ENCODE data around the gene INHBB. TPM values are rescaled to one million over a fixed set of nuclear protein-coding genes. Genes with fewer than 3 reads are reported as not detected.

The INHBB gene
- total RNA-seq, 1 experiment from 2014 or later = 223 TPM

DNA sequence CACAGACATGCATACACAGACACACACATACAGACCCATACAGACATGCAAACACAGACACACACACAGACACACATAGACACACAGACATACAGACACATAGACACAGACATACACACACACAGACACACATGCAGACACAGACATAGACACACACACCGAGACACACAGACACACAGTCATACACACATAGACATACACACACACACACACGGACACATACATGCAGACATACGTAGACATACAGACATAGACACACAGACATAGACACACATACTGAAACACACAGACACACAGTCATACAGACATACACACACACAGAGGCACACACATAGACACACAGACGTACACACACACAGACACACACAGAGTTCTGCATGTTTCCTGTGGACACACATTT, 26.9 kb downstream of the INHBB start:
- H3K36me3 ChIP-seq (ENCODE audit: low read depth, low read length) = no peaks in the 10 kb centered on the region
- no peak overlapping the region for H2AFZ ChIP-seq (ENCODE audit: low read length)
- H3K4me1 ChIP-seq (ENCODE audit: insufficient read depth, low read length) = peaks cover 17% of the 10 kb centered on the region
- no peak overlapping the region for H3K4me2 ChIP-seq (ENCODE audit: low read length)
- no peaks in the 10 kb centered on the region for H3K79me2 ChIP-seq (ENCODE audit: low read length)
- ATAC-seq (no peak), DNase-seq (no peak)
- no peak overlapping the region for H3K27ac ChIP-seq (ENCODE audit: low read length)
- intact Hi-C loops (cut with micrococcal nuclease) = no loop called here
- H3K9me3 ChIP-seq (ENCODE audit: low read length) = no peaks in the 10 kb centered on the region
- H4K20me1 ChIP-seq (ENCODE audit: low read length) = no peaks in the 10 kb centered on the region
- no peaks in the 10 kb centered on the region for H3K27me3 ChIP-seq (ENCODE audit: low read length)
- H3K9me2 ChIP-seq (replicated peaks; ENCODE audit: low read length) = no peaks in the 10 kb centered on the region
- peaks cover 2% of the 10 kb centered on the region for H3F3A ChIP-seq (ENCODE audit: low read length, unreplicated experiment)
- ChIA-PET POLR2A (ENCODE audit: unreplicated experiment) (no interaction called here), CTCF (no interaction called here)
- no TSS peak for BruUV-seq (replicated peaks)
- TF ChIP-seq EZH2 (IDR thresholded peaks at IDR 0.05; ENCODE audit: low read length, unreplicated experiment) = no peak
- TF ChIP-seq, protein P1, sequence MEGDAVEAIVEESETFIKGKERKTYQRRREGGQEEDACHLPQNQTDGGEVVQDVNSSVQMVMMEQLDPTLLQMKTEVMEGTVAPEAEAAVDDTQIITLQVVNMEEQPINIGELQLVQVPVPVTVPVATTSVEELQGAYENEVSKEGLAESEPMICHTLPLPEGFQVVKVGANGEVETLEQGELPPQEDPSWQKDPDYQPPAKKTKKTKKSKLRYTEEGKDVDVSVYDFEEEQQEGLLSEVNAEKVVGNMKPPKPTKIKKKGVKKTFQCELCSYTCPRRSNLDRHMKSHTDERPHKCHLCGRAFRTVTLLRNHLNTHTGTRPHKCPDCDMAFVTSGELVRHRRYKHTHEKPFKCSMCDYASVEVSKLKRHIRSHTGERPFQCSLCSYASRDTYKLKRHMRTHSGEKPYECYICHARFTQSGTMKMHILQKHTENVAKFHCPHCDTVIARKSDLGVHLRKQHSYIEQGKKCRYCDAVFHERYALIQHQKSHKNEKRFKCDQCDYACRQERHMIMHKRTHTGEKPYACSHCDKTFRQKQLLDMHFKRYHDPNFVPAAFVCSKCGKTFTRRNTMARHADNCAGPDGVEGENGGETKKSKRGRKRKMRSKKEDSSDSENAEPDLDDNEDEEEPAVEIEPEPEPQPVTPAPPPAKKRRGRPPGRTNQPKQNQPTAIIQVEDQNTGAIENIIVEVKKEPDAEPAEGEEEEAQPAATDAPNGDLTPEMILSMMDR (conservative IDR thresholded peaks at IDR 0.05; ENCODE audit: low read depth, low read length) = no peak
- no peak for TF ChIP-seq EZH2phosphoT487 (IDR thresholded peaks at IDR 0.05; ENCODE audit: borderline replicate concordance, low read length)
- H3K4me3 ChIP-seq (ENCODE audit: low read length) = no peak overlapping the region
- no peak overlapping the region for H3K9ac ChIP-seq (ENCODE audit: low read length)

DNA sequence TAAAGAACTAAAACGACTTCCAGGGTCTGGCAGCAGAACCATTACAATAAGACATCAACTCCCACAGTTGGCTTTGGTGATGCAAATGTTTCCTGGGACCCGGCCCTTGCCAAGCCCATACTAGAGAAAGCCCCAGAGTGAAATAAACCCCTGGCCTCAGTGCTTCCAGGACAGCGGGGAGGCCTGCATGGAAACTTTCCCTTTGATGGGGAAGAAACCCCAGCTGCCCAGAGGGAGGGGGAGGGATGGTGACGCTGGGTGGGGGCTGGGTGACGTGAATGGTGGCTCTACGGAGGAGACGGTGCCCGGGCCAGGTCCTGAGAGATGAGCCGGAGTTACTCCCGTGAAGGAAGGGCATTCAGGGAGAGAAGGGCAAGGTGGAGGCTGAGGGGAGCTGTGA, 27.5 kb downstream of the INHBB start:
- DNase-seq (no peak), ATAC-seq (no peak)
- H3K9ac ChIP-seq (ENCODE audit: low read length) = no peak overlapping the region
- TF ChIP-seq EZH2 (IDR thresholded peaks at IDR 0.05; ENCODE audit: low read length, unreplicated experiment) = no peak
- TF ChIP-seq, protein P1 (conservative IDR thresholded peaks at IDR 0.05; ENCODE audit: low read depth, low read length) = no peak
- no peak for TF ChIP-seq EZH2phosphoT487 (IDR thresholded peaks at IDR 0.05; ENCODE audit: borderline replicate concordance, low read length)
- no peaks in the 10 kb centered on the region for H3K79me2 ChIP-seq (ENCODE audit: low read length)
- no peak overlapping the region for H3K4me2 ChIP-seq (ENCODE audit: low read length)
- intact Hi-C loops (cut with micrococcal nuclease) = no loop called here
- CTCF ChIA-PET = no interaction called here
- POLR2A ChIA-PET (ENCODE audit: unreplicated experiment) = no interaction called here
- no peaks in the 10 kb centered on the region for H3K27me3 ChIP-seq (ENCODE audit: low read length)
- no peaks in the 10 kb centered on the region for H3F3A ChIP-seq (ENCODE audit: low read length, unreplicated experiment)
- no peak overlapping the region for H3K4me3 ChIP-seq (ENCODE audit: low read length)
- H3K9me3 ChIP-seq (ENCODE audit: low read length) = no peaks in the 10 kb centered on the region
- peaks cover 11% of the 10 kb centered on the region for H3K4me1 ChIP-seq (ENCODE audit: insufficient read depth, low read length)
- no peak overlapping the region for H3K27ac ChIP-seq (ENCODE audit: low read length)
- no peak overlapping the region for H2AFZ ChIP-seq (ENCODE audit: low read length)
- H4K20me1 ChIP-seq (ENCODE audit: low read length) = no peaks in the 10 kb centered on the region
- no TSS peak for BruUV-seq (replicated peaks)
- H3K36me3 ChIP-seq (ENCODE audit: low read depth, low read length) = no peaks in the 10 kb centered on the region
- no peaks in the 10 kb centered on the region for H3K9me2 ChIP-seq (replicated peaks; ENCODE audit: low read length)

DNA sequence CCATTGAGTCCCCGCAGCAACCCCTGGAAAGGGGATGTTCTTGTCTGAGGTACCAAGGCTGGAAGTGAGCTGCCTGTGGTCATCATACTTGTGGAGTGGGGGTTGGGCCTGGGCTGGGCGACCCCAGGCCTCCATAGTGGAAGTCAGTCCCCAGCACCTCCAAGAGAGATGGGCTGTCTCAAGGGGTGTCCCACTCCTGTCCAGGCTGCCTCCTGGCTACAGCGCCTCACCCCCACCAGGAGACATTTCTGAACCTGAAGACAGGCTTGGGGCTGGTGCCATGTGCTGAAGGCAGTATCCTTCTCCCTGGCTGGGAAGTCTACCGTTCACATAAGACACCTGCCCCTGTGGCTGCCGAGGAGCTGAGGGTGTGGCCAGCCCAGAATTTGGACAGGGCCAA, 28.9 kb downstream of the INHBB start:
- no peaks in the 10 kb centered on the region for H3K79me2 ChIP-seq (ENCODE audit: low read length)
- BruUV-seq (replicated peaks) = no TSS peak
- no peaks in the 10 kb centered on the region for H3K9me3 ChIP-seq (ENCODE audit: low read length)

More for the DNA sequence above, 28.9 kb downstream of the INHBB start:
- DNase-seq (no peak), ATAC-seq (no peak)
- CTCF ChIA-PET = no interaction called here
- H3K27me3 ChIP-seq (ENCODE audit: low read length) = no peaks in the 10 kb centered on the region
- no peaks in the 10 kb centered on the region for H3F3A ChIP-seq (ENCODE audit: low read length, unreplicated experiment)
- no peaks in the 10 kb centered on the region for H3K36me3 ChIP-seq (ENCODE audit: low read depth, low read length)
- H3K9ac ChIP-seq (ENCODE audit: low read length) = no peak overlapping the region
- no peaks in the 10 kb centered on the region for H3K4me1 ChIP-seq (ENCODE audit: insufficient read depth, low read length)
- TF ChIP-seq, protein P1 (conservative IDR thresholded peaks at IDR 0.05; ENCODE audit: low read depth, low read length) = no peak
- no peak for TF ChIP-seq EZH2 (IDR thresholded peaks at IDR 0.05; ENCODE audit: low read length, unreplicated experiment)
- no peak for TF ChIP-seq EZH2phosphoT487 (IDR thresholded peaks at IDR 0.05; ENCODE audit: borderline replicate concordance, low read length)
- no peak overlapping the region for H3K4me3 ChIP-seq (ENCODE audit: low read length)
- no peaks in the 10 kb centered on the region for H3K9me2 ChIP-seq (replicated peaks; ENCODE audit: low read length)
- no peaks in the 10 kb centered on the region for H4K20me1 ChIP-seq (ENCODE audit: low read length)
- H2AFZ ChIP-seq (ENCODE audit: low read length) = no peak overlapping the region
- intact Hi-C loops (cut with micrococcal nuclease) = no loop called here
- POLR2A ChIA-PET (ENCODE audit: unreplicated experiment) = no interaction called here
- no peak overlapping the region for H3K4me2 ChIP-seq (ENCODE audit: low read length)
- no peak overlapping the region for H3K27ac ChIP-seq (ENCODE audit: low read length)
